ENCODE data around the gene ACOXL.
"Not testable (repeated sequence)": the region's sequence is repeated elsewhere in the genome, so short reads cannot be mapped to it uniquely, and the experiment has no call there.

ACOXL gene

DNA sequence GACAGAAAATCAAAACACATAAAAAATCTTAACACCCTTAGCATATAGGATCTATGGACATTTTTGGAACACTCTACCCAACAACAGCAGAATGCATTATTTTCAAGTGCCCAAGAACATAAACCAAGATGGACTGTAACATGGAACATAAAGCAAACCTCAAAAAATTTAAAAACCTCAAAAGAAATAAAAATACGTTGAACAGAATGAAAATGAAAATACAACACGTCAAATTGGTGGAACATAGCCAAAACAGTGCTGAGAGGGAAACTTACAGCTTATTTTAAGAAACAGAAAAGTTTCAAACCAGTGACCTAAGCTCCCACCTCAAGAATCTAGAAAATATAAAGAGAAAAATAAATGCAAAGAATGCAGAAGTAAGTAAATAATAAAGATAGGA lies 330.0 kb downstream of the ACOXL start:
- TF ChIP-seq CTCF (conservative IDR thresholded peaks at IDR 0.05), result no peak
- no peak overlapping the region for H3K27ac ChIP-seq

- H3K27ac ChIP-seq, result no peak overlapping the region
- TF ChIP-seq CTCF (conservative IDR thresholded peaks at IDR 0.05), result no peak
Observed at GRCh38 chr2:111066062-111066593, 333.8 kb downstream of the ACOXL start.

DNA sequence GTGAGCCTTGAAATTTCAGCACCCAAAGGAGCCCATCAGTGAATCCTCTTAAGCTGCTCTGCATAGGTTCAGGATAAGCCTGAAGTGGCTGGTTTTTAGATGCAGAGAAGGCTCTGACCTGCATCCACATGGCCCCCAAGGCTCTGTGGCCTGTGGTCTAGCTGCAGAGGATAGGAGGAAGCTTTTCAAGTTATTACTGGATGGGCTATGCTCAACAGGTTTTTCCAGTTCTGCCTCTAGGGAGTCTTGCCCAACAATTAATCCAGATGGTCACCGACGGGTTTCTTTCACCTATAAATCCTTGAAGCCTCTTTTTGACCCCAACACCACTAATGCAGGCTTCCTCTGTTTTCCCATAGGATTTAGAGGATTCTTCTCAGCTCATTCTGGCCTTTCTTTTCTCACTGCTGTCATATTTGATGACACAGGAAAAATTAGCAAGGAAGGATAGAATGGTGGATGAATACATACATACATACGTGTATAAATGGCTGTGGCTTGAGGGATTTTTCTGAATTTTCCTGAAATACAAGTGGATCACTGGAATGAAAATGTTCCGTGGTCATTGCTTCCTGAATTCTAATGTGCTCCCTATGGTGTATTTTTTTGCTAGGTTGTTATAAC lies 336.2 kb downstream of the ACOXL start:
- peak overlapping the region; percentile 42; the same call in 1 of the 2 replicates for H3K27ac ChIP-seq
- TF ChIP-seq CTCF (conservative IDR thresholded peaks at IDR 0.05), result no peak

- no peak overlapping the region for H3K27ac ChIP-seq
- no peak for TF ChIP-seq CTCF (conservative IDR thresholded peaks at IDR 0.05)
Observed at GRCh38 chr2:111069722-111070121, 337.3 kb downstream of the ACOXL start.

DNA sequence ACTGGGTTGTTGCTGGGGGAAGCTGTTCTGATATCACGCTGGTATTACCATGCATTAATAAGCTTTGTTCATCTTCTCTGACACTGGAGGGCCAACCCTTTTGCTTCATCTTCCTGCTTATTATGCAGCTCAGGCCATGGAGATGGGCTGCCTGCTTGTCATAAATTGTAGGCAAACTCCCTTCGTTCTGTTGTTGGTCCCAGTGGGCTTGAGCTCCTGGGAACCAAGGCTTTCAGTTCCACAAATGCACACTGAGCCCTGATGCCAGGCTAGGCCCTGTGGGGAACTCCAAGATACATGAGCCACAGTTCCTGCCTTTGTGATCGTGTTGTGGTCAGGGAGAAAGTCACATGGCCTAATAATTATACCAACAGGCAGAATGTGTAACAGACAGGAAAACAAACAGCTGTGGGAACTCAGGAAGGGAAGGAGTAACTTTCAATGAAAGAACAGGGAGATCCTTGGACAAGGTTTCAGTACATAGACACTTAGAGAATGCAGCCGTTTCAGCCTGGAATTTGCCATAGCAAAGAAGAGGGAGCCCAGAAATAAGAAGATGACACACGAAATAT lies 339.3 kb downstream of the ACOXL start:
- peak overlapping the region; percentile 33; the same call in 1 of the 2 replicates for H3K27ac ChIP-seq
- TF ChIP-seq CTCF (conservative IDR thresholded peaks at IDR 0.05), result no peak

DNA sequence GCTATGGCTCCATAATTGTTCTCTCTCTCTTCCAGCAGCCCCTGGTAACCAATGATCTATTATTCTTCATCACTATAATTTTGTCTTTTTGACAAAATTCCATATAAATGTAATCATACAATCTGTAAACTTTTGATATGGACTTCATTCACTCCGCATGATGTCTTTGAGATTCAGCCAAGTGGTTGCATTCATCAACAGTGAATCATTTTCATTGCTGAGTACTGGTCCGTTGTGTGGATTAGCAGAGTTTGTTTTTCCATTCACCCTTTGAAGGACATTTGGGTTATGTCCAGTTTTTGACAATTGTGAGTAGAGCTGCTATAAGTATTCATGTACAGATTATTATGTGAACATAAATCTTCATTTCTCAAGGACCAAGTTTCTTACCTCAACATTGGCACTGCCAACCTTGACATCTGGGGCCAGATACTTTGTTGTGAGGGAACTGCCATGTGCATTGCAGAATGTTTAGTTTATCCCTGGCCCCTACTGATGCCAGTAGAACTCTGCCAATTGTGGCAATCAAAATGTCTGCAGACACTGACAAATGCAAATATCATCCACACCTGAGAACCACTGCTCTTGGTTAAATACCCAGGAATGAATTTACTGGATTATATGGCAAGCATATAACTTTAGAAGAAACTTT lies 340.0 kb downstream of the ACOXL start:
- no peak for TF ChIP-seq CTCF (conservative IDR thresholded peaks at IDR 0.05)
- no peak overlapping the region for H3K27ac ChIP-seq

GRCh38 chr2:111082659-111083058 lies 350.3 kb downstream of the ACOXL start:
- H3K27ac ChIP-seq, result not testable (repeated sequence)

DNA sequence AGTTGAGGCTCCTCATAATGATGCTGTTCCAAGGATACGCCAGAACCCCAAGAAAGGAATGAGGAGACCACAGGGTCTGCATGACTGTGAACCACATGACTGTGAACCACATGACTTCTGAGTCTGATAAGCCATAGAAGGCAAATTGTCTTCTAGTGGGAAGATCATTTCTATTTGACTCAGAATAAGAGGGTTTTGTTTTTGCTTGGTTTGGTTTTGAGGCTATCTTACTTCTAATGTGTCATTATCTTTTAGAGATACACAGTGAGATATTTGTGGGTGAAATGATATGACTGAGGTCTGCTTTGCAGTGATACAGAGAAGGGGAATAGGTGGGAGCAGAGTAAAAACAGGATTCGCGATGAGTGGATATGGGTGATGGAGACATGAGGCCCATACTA lies 359.4 kb downstream of the ACOXL start:
- TF ChIP-seq CTCF (conservative IDR thresholded peaks at IDR 0.05), result no peak
- no peak overlapping the region for H3K27ac ChIP-seq

Data from VCaP (cell line).